ENCODE measurements around the gene PYGL. TPM values are rescaled to one million over a fixed set of nuclear protein-coding genes. Genes with fewer than 3 reads are reported as not detected.

Gene PYGL
- total RNA-seq, 1 experiment from 2014 or later, result 75.6 TPM

DNA sequence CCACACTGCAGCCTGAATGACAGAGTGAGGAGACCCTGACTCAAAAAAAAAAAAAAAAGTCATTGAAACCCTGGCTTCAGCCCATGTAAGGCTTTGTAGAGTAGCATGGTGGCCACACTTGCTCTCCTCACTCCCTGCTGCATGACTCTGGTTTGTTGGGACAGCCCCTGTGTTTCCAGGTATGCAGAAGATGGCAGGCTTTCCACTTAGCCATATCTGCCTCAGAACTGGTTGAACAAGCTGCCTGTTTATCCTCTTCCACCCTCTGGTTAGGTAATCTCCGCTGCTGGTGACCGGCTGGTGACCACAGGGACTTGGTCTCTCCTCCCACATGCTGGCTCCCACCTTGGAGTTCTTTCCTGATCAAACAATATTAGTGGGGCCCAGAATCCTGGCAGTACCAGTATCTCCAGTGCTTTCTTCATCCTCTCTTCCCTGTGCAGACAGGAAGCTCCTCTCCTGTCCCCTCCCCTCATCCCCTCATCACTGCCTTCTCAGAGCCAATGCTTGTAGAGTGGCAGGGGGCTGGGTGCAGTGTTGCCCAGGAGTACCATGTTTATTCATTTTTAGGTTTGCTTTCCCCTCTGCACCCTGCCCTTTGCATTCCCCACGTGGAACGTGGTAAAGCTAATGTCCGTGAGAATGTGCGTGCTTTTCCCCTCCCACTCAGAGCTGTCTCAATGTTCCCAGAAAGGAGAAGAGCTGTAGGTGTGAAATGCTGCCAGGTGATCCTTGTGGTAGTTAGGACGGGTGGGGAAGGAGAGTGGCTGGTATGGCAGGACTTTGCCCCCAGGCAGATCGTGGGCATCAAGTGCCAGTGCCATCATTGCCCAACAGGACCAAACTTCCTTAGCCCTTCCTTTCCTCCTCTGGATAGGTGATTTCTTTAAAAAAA lies 61.1 kb downstream of the PYGL start:
- Histone ChIP-seq H3F3A (ENCODE audit: insufficient read depth, low read depth) (peaks cover 4% of the 10 kb centered on the region; the same call in 1 of the 2 replicates), H3K9me3 (ENCODE audit: insufficient read depth, low read depth) (no peaks in the 10 kb centered on the region), H3K9me2 (ENCODE audit: insufficient read depth) (no peaks in the 10 kb centered on the region), H3K27ac (no peak overlapping the region), H2AFZ (no peak overlapping the region), H3K4me2 (peak overlapping the region; percentile 36; the same call in 1 of the 2 replicates), H3K4me3 (no peak overlapping the region), H3K4me1 (replicated peaks; ENCODE audit: insufficient read depth) (peaks cover 12% of the 10 kb centered on the region), H3K79me2 (ENCODE audit: low read depth) (no peaks in the 10 kb centered on the region), H3K27me3 (ENCODE audit: insufficient read depth, low read depth) (no peaks in the 10 kb centered on the region), H3K36me3 (ENCODE audit: low read depth) (no peaks in the 10 kb centered on the region), H4K20me1 (ENCODE audit: insufficient read depth) (no peaks in the 10 kb centered on the region)
- intact Hi-C loops (cut with micrococcal nuclease; ENCODE audit: unreplicated experiment), result no loop called here
- ChIA-PET CTCF (interaction anchor here (0.6 kb wide), 1 partner anchor 65 kb away, joined by 8 read pairs; no protein-coding TSS in a partner anchor), POLR2A (ENCODE audit: unreplicated experiment) (no interaction called here)
- peak; percentile 56 to 74 for DNase-seq
- no peak for TF ChIP-seq EZH2 (IDR thresholded peaks at IDR 0.05; ENCODE audit: low read depth)
- TF ChIP-seq, protein P1, sequence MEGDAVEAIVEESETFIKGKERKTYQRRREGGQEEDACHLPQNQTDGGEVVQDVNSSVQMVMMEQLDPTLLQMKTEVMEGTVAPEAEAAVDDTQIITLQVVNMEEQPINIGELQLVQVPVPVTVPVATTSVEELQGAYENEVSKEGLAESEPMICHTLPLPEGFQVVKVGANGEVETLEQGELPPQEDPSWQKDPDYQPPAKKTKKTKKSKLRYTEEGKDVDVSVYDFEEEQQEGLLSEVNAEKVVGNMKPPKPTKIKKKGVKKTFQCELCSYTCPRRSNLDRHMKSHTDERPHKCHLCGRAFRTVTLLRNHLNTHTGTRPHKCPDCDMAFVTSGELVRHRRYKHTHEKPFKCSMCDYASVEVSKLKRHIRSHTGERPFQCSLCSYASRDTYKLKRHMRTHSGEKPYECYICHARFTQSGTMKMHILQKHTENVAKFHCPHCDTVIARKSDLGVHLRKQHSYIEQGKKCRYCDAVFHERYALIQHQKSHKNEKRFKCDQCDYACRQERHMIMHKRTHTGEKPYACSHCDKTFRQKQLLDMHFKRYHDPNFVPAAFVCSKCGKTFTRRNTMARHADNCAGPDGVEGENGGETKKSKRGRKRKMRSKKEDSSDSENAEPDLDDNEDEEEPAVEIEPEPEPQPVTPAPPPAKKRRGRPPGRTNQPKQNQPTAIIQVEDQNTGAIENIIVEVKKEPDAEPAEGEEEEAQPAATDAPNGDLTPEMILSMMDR (conservative IDR thresholded peaks at IDR 0.05), result no peak
- BruUV-seq (replicated peaks), result no TSS peak

DNA sequence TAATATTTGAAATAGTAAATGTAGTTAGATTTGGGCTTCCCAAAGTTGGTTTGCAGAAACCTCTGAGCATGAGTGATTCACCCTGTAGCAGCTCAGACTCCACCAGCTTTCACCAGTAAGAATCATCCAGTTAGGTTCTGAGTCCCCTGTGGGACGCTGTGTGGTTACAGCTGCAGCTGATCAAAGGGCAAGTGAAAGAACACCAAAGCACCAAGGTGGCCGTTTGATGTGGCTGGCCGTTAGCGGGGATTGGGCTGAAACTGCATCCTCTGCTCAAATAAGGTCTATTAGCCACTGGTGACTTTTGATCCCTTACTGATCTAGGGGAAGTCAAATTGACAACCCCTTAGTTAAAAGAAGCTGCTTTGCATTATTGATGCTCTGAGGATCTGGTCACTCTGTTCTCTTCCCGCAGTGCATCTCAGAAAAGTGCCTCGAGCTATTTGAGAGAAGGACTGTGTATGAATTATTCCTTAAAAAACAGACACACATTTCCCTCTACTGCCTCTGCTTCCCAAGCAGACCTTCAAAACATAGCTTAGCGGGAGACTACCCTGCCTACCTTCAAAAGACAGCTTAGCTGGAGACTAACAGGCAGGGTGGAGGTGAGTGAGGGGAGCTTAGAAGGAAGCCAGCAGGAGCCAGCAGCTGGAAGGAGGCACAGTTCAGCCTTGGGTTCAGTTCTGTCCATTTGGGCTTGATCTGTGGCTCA lies 68.8 kb downstream of the PYGL start:
- intact Hi-C loops (cut with micrococcal nuclease; ENCODE audit: unreplicated experiment), result no loop called here
- POLR2A ChIA-PET (ENCODE audit: unreplicated experiment), result no interaction called here
- CTCF ChIA-PET, result no interaction called here

DNA sequence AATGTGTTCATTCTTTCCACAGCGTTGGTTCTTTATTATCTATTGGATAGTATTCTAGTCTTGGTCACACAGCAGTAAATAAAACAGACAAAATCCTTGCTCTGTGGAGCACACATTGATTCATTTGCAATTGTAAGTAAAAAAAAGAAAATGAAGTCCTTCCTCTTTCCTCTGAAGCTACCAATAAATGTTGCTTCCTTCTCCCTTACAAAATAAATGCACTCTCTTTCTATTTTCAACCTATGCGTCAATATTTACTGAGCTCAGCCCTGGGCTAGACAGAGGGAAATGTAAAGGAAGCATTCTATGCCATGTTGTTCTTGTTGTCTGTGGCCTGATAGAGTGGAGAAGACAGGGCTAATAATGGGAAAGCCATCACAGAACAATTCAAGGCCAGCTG lies 69.5 kb downstream of the PYGL start:
- Histone ChIP-seq H3K79me2 (ENCODE audit: low read depth) (no peaks in the 10 kb centered on the region), H2AFZ (no peak overlapping the region), H3K4me2 (no peak overlapping the region), H3F3A (ENCODE audit: insufficient read depth, low read depth) (no peaks in the 10 kb centered on the region), H4K20me1 (ENCODE audit: insufficient read depth) (no peaks in the 10 kb centered on the region), H3K27ac (no peak overlapping the region), H3K4me1 (replicated peaks; ENCODE audit: insufficient read depth) (no peaks in the 10 kb centered on the region), H3K9me3 (ENCODE audit: insufficient read depth, low read depth) (no peaks in the 10 kb centered on the region), H3K27me3 (ENCODE audit: insufficient read depth, low read depth) (no peaks in the 10 kb centered on the region), H3K9me2 (ENCODE audit: insufficient read depth) (no peaks in the 10 kb centered on the region), H3K36me3 (ENCODE audit: low read depth) (no peaks in the 10 kb centered on the region), H3K4me3 (no peak overlapping the region)
- ChIA-PET POLR2A (ENCODE audit: unreplicated experiment) (no interaction called here), CTCF (no interaction called here)
- no TSS peak for BruUV-seq (replicated peaks)
- no peak for TF ChIP-seq EZH2 (IDR thresholded peaks at IDR 0.05; ENCODE audit: low read depth)
- TF ChIP-seq, protein P1 (conservative IDR thresholded peaks at IDR 0.05), result no peak
- no peak for DNase-seq
- intact Hi-C loops (cut with micrococcal nuclease; ENCODE audit: unreplicated experiment), result no loop called here

More for the DNA sequence above, 68.8 kb downstream of the PYGL start:
- H3K9me2 ChIP-seq (ENCODE audit: insufficient read depth), result no peaks in the 10 kb centered on the region
- H3K4me1 ChIP-seq (replicated peaks; ENCODE audit: insufficient read depth), result no peaks in the 10 kb centered on the region
- DNase-seq, result no peak
- BruUV-seq (replicated peaks), result no TSS peak
- no peaks in the 10 kb centered on the region for H3K9me3 ChIP-seq (ENCODE audit: insufficient read depth, low read depth)
- TF ChIP-seq, protein P1 (conservative IDR thresholded peaks at IDR 0.05), result no peak
- H3K4me3 ChIP-seq, result no peak overlapping the region
- H3K79me2 ChIP-seq (ENCODE audit: low read depth), result no peaks in the 10 kb centered on the region
- no peaks in the 10 kb centered on the region for H3F3A ChIP-seq (ENCODE audit: insufficient read depth, low read depth)
- no peaks in the 10 kb centered on the region for H3K36me3 ChIP-seq (ENCODE audit: low read depth)
- H4K20me1 ChIP-seq (ENCODE audit: insufficient read depth), result no peaks in the 10 kb centered on the region
- no peak overlapping the region for H2AFZ ChIP-seq
- no peaks in the 10 kb centered on the region for H3K27me3 ChIP-seq (ENCODE audit: insufficient read depth, low read depth)
- no peak overlapping the region for H3K27ac ChIP-seq
- no peak overlapping the region for H3K4me2 ChIP-seq

All from PC-9 (cell line).